ENCODE data around the gene KIF25.

DNA sequence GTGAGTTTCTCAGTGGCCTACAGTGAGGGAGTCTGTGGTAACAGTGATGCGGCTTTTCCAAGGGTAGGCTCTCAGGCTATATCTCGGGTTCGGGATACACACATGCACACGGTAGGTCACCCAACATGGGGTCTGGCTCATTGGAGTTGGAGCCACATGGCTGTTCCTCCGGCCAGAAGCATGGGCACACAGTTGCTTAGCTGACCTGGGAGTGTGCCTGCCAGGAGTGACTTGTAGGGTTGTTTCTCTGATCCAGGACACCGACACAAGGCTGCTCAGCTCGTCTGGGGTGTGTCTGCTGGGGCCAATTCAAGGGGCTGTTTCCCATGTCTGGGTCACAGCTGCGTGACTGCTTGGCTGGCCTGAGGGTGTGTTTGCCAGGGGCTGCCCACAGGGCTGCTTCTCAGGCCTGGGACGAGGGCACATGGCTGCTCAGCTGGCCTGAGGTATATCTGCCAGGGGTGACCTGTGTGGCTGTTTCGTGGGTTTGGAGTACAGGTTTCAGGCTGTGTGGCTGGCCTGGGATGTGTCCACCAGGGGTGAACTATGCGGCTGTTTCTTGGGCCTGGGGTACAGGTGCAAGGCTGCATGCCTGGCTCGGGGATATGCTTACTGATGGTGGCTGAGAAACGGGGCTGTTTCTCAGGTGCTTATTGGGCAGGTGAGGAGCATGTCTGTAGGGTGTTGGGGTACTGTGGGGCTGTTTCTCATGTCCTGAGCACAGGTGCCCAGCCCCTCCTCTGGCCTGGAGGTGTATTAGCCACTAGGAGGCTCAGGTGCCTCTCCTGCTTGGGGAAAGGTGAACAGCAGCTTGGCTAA is 15.2 kb downstream of the KIF25 start:
- TF ChIP-seq, protein P1, sequence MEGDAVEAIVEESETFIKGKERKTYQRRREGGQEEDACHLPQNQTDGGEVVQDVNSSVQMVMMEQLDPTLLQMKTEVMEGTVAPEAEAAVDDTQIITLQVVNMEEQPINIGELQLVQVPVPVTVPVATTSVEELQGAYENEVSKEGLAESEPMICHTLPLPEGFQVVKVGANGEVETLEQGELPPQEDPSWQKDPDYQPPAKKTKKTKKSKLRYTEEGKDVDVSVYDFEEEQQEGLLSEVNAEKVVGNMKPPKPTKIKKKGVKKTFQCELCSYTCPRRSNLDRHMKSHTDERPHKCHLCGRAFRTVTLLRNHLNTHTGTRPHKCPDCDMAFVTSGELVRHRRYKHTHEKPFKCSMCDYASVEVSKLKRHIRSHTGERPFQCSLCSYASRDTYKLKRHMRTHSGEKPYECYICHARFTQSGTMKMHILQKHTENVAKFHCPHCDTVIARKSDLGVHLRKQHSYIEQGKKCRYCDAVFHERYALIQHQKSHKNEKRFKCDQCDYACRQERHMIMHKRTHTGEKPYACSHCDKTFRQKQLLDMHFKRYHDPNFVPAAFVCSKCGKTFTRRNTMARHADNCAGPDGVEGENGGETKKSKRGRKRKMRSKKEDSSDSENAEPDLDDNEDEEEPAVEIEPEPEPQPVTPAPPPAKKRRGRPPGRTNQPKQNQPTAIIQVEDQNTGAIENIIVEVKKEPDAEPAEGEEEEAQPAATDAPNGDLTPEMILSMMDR (IDR thresholded peaks at IDR 0.05) = no peak
- no peak for TF ChIP-seq EP300 (IDR thresholded peaks at IDR 0.05)
